GM21360 (cell line): ENCODE measurements around the gene ACO2.

Experiments
- ATAC-seq: cut with Tn5 transposase; IDR thresholded peaks from one replicate; pipeline ENCODE4 v1.9.1; 2021; ENCODE audit warnings: mild to moderate bottlenecking, moderate library complexity; ENCODE audit not compliant: unreplicated experiment

The ACO2 gene

GRCh38 chr22:41522813-41523212 lies 53.9 kb downstream of the ACO2 start:
- ATAC-seq, result no peak

GRCh38 chr22:41523464-41524221 lies 54.7 kb downstream of the ACO2 start:
- no peak for ATAC-seq

DNA sequence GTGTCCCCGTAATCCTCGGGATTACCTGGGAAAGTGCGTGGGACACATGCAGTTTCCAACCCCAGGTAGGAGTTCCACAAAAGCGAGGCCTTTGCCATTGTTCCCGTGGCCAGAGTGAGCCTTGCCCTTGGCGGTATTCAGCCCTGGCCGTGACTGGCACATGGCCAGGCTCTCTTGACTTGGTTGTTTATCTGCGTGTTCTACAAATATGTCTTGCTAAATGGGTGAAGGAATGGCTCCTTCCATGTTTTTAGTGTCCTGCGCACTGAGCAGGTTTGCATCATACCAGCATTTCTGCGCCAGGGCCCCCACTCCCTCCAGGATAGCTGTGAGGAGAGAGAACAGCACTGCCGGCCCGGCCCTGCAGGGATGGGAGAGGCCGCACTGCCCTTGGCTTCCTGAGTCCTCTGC lies 55.3 kb downstream of the ACO2 start:
- no peak for ATAC-seq

DNA sequence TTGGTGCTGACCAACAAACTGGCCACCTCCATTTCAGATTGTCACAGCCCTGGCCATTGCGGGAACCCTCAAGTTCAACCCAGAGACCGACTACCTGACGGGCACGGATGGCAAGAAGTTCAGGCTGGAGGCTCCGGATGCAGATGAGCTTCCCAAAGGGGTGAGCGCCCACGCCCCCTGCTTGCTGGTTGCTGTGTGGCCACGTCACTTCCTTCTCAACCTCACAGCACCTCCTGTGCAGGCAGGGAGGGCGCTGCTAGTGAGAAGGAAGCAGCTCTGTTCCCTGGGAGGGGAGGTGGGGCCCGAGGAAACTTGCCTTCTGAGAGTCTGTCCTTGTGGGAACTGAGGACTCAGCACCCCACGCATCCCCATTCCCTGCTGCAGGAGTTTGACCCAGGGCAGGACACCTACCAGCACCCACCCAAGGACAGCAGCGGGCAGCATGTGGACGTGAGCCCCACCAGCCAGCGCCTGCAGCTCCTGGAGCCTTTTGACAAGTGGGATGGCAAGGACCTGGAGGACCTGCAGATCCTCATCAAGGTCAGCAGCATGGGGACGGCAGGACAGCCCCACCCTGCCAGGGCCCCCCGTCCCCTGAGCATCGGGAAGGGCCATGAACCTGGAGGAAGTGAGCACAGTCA lies 56.0 kb downstream of the ACO2 start:
- no peak for ATAC-seq

DNA sequence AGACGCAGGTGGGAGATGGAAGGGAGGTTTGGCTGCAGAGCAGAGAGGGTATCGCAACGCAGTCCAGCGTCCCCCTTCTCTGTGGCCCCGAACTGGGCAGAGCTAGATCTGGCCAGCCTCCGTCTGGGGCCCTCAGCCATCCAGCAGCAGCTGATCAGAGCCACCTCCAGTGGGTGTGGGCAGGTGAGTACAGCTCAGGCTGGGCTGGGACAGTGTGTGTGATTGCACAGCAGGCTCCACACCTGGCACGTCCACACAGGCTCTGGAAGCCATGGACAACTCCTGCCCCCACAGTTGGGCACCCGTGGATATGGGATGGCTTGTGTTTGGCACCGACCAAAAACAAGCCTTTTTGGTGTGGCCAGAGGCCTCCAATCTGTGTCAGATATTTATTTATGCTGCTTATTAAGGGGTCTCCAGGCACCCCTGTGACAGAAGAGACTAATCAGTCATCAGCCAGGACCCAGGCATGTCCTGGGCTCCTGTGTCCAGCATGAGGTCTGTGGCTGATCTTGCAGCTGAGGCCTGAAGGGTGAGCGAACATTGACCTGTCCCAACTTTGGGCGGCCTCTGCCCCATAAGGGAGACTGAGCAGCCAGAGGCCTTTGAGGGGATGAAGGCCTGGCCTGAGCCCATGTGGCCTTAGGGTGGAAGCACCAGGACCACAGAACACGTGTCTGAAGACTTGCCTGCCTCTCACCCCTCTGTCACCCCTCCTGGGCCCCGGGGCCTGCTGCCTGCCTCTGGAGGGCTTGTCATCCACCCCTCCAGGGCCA lies 56.7 kb downstream of the ACO2 start:
- ATAC-seq, result no peak

GRCh38 chr22:41526226-41526829 lies 57.4 kb downstream of the ACO2 start:
- ATAC-seq, result no peak

- no peak for ATAC-seq
Measured at GRCh38 chr22:41526830-41527799, 58.2 kb downstream of the ACO2 start.

GRCh38 chr22:41528132-41528766 lies 59.3 kb downstream of the ACO2 start:
- no peak for ATAC-seq

GRCh38 chr22:41528938-41529561 lies 60.1 kb downstream of the ACO2 start:
- no peak for ATAC-seq

DNA sequence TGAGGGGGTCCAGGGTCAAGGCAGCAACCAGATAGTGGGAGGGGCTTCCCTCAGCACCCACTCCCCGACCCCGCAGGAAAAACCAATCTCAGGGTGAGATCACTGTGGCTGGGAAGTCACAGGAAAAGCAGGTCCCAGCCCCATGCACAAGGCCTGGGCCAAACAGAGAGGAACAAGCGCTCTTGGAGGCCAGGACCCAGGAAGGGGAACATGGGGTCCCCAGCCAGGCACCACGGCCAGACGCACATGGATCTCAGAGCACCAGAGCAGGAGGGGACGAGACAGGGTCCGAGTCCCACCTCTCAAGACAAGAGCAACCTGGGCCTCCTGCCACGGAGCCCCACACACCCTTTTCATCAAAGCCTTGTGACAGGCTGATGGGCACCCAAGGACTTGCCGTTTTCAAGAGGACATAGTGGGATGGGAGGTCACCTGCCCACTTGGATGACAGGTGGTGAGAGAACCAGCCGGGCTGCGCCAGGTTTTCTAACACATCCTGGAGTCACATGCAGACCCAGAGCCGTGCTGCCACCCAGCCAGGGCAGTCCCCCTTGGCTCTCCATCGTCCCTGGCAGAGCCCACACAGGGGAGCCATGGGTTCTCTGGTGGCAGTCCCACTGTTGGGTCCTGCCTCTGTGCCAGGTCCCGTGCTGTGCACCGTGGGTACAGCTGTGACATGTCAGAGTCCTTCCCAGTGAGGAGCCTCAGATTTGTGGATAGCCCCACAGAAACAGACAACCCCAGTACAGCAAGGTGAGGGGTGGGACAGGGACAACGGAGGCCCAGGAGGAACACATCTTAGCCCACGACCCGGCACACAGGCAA lies 62.2 kb downstream of the ACO2 start:
- no peak for ATAC-seq

GRCh38 chr22:41531715-41532477 lies 63.0 kb downstream of the ACO2 start:
- no peak for ATAC-seq

GRCh38 chr22:41532908-41533825 lies 64.2 kb downstream of the ACO2 start:
- no peak for ATAC-seq

DNA sequence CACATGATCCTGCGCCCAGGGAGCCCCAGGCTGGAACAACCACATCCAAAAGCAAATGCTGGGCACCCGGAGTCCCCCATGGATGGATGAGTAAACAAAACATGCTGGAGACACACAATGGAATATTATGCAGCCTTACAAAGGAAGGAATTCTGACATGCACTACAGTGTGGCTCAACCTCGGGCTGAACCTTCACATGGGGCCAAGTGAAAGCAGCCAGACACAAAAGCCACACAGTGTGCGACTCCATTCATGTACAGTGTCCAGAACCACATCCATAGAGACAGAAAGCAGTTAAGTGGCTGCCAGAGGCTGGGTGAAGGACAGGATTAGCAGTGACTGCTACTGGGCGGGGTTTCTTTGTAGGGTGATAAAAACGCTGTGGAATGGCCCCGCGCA lies 65.3 kb downstream of the ACO2 start:
- no peak for ATAC-seq

DNA sequence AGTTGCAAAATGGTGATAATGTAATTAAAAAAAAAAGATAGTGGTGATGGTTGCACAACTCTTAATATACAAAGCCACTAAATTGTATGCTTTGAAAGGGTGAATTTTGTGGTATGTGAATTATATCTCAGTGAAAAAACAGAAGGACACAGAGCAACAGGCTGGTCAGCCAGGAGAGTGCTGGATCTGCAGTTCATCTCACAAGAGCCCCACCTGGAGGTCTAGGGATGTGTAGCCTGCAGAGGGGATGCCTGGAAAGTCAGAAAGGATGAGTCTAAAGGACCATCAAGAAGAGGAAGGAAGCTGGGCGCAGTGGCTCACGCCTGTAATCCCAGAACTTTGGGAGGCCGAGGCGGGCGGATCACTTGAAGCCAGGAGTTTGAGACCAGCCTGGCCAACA lies 66.3 kb downstream of the ACO2 start:
- no peak for ATAC-seq

DNA sequence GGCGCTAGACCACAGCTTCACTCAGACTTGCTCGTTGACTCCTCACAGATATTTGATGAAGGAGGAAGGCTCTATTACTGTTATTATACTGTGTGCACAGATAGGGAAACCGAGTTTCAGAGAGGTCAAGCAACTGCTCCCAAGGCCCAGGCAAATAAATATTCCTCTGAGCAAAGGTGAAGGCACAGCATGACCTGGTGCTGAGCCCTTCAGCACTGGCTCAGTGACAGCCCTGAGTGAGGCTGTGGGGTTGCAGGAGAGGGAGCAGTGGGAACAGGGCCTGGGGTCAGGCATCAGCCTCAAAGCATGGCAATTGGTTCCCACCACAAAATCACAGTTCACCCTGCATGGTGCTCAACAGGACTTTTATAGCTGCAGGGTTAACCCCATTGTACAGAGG lies 68.3 kb downstream of the ACO2 start:
- no peak for ATAC-seq

DNA sequence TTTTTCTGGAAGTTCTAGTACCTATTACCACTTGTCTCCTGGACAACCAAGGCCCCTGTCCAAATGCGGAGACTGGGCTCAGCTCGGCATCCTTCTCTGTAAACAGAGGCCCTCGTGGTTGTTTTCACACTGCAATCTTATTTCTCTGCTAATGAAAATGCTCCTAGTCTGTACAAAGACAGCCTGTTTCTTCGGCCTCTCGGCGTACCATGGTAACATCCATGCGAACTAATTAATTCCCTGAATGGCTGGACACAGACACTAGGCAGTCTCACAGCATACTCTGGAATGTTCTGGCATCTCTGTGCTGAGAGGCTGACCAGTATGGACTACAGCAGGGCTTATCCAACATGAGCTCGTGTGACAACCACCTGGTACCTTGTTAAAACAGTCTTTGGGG lies 69.7 kb downstream of the ACO2 start:
- no peak for ATAC-seq
